Activated CD8-positive, alpha-beta memory T cell treated with anti-CD3 and anti-CD28 coated beads, Interleukin-2, amount 50 U/mL, for 1 hour (primary cell): ENCODE results near the gene TRIP10.
A peak's percentile ranks its signal among the peaks of the same experiment; 100 is the strongest.
"Not testable (repeated sequence)": the region's sequence is repeated elsewhere in the genome, so short reads cannot be mapped to it uniquely, and the experiment has no call there.

Experiments used
- DNase-seq: peaks from one replicate; pipeline ENCODE4 v3.0.0-alpha.2; 2020; ENCODE audit errors: extremely low read depth

TRIP10 gene

DNA sequence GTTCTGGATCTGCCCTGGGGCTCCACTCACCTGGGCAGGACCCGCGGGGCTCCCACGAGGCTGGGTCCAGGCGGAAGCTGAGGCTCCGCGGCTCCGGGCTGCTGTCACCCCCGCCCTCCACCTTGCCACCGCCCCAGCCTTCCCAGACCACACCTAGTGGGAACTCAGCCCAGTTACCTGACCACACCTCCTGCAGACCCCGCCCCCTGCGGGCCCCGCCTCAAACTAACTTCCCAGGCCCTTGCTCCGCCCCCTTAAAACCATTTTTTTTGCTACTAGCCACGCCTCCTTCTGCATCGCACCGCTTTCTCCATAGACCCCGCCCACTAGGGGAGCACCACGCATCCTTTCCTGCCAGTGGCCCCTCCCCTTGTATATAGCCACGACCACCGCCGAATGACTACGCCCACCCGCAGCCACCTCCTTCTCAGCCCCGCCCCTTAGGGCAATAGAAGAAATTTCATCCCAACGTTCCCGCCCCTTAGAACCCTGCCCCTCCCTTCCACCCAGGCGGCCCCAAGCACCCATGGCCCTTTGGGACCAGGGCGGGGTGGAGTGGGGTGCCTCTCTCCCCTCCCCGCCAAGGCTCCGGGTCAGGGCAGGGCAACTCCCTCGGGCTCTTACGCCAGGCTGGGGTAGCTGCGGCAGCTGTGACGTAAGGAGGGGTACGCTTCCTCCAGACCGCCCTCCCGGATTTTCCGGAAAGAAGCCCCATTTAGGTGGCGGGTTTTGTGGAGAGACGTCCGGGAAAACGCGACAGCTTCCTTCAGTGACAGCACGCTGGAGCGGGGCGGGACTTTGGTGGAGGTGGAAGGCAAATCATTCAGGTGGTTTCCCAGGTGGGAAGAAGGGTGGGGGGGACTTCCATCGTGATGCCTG lies 28.1 kb downstream of the TRIP10 start, which contains the start of gene SH2D3A:
TSS of gene SH2D3A (minus strand) at position 79 of the 879 bp plus-strand sequence. CDS start 3,687 bp downstream, outside the sequence.
- peak; percentile 90 for DNase-seq

DNA sequence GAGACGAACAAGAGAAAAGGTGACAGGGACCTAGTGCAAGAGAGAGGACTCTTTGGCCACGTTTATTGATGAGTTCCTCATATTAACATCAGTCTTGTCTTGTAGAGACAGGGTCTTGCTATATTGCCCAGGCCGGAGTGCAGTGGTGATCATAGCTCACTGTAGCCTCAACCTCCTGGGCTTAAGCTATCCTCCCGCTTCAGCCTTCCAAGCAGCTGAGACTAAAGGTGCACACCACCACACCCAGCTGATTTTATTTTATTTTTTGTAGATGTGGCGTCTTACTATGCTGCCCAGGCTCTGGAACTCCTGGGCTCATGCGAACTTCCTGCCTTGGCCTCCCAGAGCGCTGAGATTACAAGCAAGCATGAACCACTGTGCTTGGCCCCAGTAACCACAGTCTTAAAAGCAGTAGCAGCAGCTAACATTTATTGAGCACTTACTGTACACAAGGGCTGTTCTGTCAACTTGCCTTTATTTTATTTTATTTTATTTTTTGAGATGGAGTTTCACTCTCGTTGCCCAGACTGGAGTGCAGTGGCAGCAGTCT lies 28.8 kb downstream of the TRIP10 start:
- no peak for DNase-seq

DNA sequence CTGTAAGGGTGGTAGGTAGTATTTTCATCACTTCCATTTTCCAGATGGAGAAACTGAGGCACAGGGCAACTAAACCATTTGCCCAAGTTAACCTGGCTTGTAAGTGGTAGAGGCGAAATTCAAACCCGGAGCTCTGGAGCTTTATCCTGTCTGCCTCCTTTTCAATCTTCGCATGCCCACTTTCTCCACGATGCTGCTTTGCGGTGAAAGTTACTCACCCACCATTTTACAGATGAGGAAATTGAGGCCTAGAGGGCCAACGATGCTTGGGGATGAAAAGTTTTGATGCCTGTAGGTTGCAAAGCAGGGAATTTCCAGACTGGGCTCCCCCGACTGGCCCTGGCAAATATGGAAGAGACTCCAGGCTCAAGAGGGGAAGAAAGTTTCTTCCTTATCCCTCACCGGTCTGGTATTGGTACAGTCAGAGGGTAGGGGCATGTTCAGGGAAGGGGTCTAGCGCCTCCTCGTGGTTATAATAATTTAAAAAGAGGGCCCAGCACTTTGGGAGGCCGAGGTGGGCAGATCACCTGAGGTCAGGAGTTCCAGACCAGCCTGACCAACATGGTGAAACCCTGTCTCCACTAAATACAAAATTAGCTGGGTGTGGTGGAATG lies 29.6 kb downstream of the TRIP10 start:
- DNase-seq = no peak

DNA sequence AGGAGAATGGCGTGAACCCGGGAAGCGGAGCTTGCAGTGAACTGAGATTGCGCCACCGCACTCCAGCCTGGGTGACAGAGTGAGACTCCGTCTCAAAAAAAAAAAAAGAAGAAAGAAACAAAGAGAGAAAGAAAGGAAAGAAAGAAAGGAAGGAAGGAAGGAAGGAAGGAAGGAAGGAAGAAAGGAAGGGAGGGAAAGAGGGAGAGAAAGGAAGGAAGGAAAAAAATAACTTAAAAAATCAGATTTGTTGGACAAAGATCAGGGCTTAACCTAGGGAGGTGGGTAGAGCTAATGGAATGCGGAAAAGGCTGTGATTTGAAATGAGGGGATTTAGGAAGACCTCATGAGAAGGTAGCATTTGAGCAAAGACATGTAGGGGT lies 32.2 kb downstream of the TRIP10 start:
- DNase-seq = not testable (repeated sequence)

DNA sequence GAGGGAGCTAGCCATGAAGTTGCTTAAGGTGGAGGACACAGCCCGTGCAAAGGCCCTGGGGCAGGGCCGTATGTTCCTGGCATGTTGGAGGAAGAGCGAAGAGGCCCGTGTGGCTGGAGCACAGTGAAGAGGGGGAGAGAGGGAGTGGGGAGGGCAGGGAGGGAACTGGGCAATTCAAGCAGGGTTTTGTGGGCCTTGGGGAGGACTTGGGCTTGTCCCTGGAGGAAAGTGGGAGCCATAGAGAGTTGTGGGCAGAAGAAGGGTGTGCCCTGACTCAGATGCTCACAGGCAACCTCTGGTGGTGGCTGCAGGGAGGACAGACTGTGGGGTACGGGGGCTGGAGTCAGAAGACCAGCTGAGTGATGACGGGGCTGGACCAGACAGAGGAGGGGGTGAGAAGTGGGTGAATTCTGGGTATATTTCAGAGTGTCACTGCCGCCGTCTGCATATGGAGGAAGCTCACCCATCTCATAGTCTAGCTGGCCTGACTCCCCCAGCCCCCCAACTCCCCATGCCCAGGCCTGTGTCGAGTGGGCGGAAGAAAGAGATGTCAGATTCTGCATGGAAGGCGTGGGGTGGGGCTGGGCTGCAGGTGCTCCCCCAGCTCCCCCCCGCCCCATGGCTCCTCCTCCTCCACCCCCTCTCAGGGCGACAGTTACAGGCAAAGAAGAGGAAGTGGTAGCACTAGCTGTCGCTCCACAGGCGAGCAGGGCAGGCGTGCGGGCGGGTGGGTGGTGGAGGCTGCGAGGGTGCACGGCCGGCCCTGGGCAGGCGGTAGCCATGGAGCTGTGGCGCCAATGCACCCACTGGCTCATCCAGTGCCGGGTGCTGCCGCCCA lies 32.8 kb downstream of the TRIP10 start, which contains the start of gene VAV1:
TSS of gene VAV1 (plus strand) at position 681 of the 838 bp plus-strand sequence. CDS start at position 781, 100 bp downstream.
- peak; percentile 79 for DNase-seq

DNA sequence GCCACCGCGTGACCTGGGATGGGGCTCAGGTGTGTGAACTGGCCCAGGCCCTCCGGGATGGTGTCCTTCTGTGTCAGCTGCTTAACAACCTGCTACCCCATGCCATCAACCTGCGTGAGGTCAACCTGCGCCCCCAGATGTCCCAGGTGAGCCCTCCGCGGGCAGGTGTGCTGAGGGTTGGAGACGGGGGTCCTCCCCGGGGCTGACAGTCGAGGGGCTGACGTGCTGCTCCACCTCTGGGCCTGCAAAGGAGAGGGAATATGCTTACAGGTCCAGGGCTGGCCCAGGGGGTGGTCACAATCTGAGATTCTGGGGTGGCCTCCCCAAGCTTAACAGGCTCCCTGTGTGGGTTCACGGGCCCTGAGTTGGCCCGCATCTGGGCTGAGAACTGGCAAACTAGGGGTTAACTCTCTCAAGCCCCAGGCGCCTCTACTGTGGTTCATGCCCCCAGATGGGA lies 33.4 kb downstream of the TRIP10 start:
- DNase-seq = no peak

DNA sequence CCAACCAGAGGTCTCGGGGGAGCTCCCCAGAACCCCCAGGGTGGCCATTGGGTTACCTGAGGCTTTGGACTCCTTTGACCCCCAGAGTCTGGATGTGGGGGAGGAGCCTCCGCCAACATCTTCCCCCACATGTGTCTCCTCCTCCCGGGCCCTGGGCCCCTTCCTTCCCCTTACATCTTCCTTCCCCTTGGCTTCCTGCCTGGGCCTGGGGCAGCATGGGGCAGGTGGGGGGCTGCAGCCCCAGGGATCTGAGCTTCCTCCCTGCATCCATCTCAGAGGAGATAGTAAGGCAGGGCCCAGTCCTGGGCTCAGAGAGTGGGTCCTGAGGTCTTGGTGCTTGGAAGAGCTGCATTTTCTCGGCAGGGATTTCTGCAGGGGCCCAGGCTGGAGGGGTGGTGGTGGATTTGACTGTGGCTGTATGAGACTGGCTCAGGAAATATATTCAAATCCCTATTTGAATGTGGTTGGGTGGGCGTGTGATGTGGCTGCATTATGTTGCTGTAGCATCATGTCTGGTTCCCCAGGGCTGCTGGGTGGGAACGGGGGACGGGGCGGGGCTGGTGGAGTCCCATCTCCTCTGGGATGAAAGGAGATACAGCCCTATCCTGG lies 33.9 kb downstream of the TRIP10 start:
- DNase-seq = no peak

DNA sequence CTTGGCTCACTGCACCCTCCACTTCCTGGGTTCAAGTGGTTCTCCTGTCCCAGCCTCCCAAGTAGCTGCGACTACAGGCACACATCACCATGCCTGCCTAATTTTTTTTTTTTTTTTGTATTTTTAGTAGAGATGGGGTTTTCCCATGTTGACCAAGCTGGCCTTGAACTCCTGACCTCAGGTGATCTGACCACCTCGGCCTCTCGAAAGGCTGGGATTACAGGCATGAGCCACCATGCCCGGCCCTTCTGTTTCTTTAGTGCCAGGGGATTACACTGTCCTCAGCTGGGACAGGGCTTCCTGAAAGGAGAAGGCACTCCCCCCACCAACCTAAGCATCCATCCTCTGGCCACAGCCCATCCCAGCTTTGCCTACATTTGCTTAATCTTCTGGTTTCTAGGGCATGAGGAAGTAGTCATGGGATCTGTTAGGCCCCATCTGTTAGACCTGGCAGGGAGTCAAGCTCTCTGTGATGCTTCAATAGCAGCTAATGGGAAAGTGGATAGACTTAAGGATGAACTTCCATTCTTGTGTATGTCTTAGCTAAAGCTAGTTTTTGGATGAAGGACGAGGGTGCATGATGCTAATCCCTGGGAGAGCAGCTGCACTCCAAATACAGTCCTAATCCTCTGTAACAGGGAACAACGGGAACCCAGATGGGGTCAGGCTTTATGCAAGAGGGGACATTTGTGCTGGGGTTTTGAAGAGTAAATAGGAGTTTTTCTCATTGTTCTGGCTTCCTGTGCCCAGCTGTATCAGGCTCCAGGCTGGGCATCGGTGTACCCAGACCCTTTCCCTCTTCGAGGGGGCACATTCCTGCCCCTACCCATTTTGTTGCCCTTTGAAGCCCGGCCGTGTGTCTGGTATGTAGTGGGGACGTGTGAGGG lies 35.6 kb downstream of the TRIP10 start:
- DNase-seq = no peak

DNA sequence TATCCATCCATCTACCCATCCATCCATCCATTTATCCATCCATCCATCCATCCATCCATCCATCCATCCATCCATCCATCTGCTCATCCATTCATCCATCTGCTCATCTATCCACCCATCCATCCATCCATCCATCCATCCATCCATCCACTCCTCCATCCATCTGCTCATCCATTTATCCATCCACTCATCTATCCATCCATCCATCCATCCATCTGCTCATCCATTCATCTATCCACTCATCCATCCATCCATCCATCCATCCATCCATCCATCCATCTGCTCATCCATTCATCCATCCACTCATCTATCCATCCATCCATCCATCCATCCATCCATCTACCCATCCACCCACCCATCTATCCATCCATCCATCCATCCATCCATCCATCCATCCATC lies 36.6 kb downstream of the TRIP10 start:
- DNase-seq = not testable (repeated sequence)

DNA sequence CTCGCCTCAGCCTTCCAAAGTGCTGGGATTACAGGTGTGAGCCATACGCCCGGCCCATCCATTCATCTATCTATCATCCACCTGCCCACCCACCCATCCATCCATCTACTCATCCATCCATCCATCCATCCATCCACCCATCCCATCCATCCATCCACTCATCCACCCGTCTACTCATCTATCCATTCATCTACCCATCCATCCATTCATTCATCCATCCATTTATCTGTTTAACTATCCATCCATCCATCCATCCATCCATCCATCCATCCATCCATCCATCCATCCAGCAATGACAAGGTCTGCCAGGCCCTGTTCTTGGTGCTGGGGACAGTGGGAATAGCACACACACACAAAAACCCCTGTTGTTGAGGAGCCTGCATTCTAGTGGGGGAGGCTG lies 37.5 kb downstream of the TRIP10 start:
- no peak for DNase-seq

DNA sequence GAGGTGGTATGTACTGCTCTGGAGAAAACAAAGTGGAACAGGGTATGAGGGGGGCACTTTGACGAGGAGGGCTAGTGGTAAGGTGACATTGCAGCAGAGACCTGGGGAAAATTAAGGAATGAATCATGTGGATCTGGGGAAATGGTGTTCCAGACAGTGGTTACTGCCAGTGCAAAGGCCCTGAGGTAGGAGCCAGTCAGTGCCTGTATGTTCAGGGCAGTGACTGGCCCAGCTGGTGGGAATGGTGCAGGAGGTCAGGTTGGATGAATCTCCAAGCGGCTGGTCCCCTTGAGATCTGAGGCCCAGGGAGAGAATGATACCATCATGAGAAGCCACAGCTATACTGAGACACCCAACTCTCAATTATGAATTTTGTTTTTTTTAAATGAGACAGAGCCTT lies 38.0 kb downstream of the TRIP10 start:
- no peak for DNase-seq

DNA sequence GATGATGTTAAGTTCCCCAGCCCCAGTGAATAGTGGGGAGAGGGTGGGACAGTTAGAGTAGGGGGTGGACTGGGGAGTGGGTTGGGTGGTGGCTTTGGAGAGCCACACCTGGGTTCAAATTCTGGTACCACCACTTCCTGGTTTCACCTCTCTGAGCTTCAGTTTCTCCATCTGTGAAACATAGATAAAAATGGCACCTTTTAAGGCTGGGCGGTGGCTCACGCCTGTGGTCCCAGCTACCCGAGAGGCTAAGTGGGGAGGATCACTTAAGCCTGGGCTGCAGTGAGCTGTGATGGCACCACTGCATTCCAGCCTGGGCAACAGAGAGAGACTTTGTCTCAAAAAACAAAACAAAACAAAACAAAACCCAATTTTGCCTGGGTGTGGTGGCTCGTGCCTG lies 38.9 kb downstream of the TRIP10 start:
- no peak for DNase-seq

DNA sequence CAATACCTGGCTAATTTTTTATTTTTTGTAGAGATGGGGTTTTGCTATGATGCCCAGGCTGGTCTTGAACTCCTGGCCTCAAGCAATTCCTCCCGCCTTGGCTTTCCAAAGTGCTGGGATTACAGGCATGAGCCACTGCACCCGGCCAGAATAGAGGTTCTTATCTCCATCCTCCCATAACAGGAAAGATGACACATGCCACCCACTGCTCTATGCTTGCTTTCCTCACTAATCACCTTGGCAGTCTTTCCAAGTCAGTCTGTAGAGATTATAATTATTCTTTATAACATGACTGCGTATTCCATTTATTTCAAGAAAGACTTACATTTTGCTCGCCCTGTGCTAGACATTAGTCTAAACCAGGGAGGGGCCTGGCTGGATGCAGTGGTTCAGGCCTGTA lies 39.7 kb downstream of the TRIP10 start:
- no peak for DNase-seq

DNA sequence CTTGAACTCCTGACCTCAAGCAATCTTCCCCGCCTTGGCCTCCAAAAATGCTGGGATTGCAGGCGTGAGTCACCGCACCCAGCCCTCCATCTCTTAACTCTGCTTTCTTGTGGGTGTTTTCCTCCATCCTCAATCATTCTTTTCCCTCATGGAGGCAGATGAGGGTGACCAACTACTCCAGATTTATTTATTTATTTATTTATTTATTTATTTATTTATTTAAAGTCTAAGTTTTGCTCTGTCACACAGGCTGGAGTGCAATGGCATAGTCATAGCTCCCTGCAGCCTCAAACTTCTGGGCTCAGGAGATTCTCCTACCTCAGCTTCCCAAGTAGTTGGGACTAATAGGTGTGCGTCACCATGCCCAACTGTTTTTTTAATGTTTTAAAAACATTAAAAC lies 47.9 kb downstream of the TRIP10 start:
- no peak for DNase-seq

DNA sequence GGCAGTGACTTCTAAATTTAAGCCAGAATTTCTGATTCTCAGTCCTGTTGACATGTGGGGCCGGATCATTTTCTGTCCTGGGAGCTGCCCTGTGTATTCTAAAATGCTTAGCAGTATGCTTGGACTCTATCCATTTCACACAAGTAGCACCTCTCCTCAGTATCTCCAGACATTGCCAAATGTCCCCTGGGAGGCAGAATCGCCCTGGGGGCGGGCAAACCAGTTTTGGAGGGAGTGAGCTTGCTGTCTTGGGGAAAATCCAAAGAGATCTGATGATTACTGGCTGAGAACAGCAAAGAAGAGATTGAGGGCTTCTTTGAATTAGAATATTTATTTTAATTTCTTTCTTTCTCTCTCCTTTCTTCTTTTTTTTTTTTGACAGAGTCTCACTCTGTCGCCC lies 49.4 kb downstream of the TRIP10 start:
- DNase-seq = no peak

DNA sequence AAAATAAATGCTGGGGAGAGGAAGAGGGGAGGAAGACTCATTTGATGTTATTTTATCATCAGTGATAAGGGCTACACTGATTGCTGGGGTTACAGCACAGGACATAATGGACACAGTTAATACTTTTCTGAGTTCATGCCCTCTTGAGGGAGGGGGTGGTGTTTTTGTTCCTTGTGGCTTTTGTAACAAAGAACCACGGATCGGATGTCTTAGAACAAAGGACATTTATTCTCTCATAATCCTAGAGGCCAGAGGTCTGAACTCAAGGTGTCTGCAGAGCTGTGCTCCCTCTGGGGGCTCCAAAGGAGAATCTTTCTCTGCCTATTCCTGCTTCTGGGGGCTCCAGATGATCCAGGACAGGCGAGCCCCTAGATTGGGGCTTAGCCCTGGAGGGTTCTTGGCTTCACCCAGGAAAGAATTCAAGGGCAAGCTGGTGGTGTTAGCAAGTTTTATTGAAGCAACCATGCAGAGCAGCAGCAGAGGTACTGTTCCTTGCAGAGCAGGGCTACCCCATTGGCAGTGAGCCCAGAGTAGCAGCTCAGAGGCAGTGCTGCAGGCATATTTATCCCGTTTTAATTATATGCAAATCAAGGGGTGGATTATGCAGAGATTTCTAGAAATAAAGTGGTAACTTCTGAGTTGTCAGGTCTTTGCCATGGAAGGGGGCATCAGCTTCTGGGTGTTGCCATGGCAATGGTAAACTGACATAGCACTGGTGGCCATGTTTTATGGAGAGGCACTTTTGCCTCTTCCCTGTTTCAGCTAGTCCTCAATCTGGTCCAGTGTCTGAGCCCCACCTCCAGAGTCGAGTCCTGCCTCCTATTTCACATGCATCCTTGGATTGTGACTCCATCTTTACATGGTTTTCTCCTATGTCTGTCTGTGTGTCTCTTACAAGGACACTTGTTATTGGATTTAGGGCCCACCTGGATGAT lies 51.0 kb downstream of the TRIP10 start:
- DNase-seq = no peak

DNA sequence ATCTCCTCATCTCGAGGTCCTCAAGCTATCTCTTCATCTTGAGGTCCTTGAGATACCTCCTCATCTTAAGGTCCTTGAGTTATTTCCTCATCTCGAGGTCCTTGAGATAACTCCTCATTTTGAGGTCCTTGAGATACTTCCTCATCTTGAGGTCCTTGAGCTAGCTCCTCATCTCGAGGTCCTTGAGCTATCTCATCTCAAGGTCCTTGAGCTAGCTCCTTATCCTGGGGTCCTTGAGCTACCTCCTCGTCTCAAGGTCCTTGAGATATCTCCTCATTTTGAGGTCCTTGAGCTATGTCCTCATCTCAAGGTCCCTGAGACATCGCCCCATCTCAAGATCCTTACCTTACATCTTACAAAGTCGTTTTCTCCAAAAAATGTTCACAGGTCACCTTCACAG lies 51.8 kb downstream of the TRIP10 start:
- DNase-seq = no peak

DNA sequence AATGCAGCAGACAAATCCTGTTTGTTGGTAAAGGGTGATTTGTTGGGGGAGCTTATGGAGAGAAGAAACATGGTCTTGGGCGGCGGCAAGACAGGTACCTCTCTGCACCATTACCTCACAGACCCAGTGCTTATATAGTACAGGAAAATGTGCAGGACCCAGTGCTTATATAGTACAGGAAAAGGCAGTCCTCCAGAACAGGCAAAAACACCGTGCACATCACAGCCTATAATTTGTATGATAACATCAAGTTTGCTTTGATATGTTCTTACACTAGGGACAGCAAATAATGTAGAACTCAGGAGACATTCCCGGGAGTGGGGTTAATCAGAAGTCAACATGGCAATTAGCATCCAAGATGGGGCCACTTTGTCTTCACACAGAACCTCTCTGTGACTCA lies 53.9 kb downstream of the TRIP10 start:
- DNase-seq = no peak

DNA sequence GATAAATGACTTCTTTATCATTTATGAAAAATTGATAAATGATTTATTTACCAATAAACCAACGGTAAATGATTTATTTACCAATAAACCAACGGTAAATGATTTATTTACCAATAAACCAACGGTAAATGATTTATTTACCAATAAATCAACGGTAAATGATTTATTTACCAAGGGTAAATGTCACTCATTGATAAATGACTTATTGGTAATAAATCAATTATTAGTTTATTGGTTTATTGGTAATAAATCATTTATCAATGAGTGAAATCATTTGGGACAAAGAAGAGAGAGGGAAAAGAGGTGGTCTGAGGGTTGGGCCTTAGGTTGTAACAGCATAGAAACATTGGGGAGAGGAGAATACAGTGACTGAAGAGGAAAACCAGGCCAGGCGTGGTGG lies 54.5 kb downstream of the TRIP10 start:
- DNase-seq = no peak
